HEK293T (cell line): Measurements from ENCODE around the gene PSG6.

Experiments
- ARNT ChIP-seq: fragments of 450-650 bp; IDR thresholded peaks from 2 replicates; pipeline ENCODE4 v1.6.1; 2017; ENCODE audit warnings: mild to moderate bottlenecking
- BHLHE40 ChIP-seq: fragments of 450-650 bp; IDR thresholded peaks from 2 replicates; pipeline ENCODE4 v1.6.1; 2016; ENCODE audit warnings: mild to moderate bottlenecking, moderate library complexity, borderline replicate concordance
- ELF4 ChIP-seq: fragments of 450-650 bp; IDR thresholded peaks from 2 replicates; pipeline ENCODE4 v1.6.1; 2017; ENCODE audit warnings: antibody characterized with exemption
- FOXK2 ChIP-seq: fragments of 450-650 bp; IDR thresholded peaks from 2 replicates; pipeline ENCODE4 v1.6.1; 2016; ENCODE audit warnings: mild to moderate bottlenecking
- FOXM1 ChIP-seq: fragments of 450-650 bp; IDR thresholded peaks from 2 replicates; pipeline ENCODE4 v1.6.1; 2017; ENCODE audit warnings: mild to moderate bottlenecking, borderline replicate concordance
- L3MBTL2 ChIP-seq: fragments of 450-650 bp; conservative IDR thresholded peaks from 2 replicates; pipeline ENCODE4 v1.6.1; 2016; ENCODE audit warnings: mild to moderate bottlenecking
- NFRKB ChIP-seq: fragments of 450-650 bp; IDR thresholded peaks from 2 replicates; pipeline ENCODE4 v1.6.1; 2016; ENCODE audit warnings: mild to moderate bottlenecking, moderate library complexity
- SP1 ChIP-seq: fragments of 450-650 bp; IDR thresholded peaks from 2 replicates; pipeline ENCODE4 v1.6.1; 2017
- SUZ12 ChIP-seq: fragments of 450-650 bp; IDR thresholded peaks from 2 replicates; pipeline ENCODE4 v1.6.1; 2016; ENCODE audit warnings: mild to moderate bottlenecking
- TARDBP ChIP-seq: fragments of 450-650 bp; IDR thresholded peaks from 2 replicates; pipeline ENCODE4 v1.6.1; 2016
- ZNF384 ChIP-seq: fragments of 450-650 bp; IDR thresholded peaks from 2 replicates; pipeline ENCODE4 v1.6.1; 2016

DNA sequence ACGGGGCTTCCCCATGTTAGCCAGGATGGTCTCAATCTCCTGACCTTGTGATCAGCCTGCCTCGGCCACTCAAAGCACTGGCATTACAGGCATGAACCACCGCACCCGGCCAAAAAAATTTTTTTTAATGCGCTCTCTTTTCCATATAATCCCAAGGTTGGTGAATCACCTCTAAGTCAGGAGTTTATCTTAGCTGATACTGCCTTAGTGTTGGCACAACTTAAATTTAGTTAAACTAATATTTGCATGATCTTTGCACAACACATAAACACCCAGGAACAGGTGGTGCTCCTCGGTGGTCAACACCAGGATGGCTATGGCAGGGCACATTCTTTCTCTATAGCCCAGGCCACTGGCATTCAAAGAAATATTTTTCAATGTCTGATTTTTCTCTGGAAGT, 43.4 kb upstream of the PSG6 start:
- TF ChIP-seq L3MBTL2 (no peak), ELF4 (no peak), FOXK2 (no peak), NFRKB (no peak), BHLHE40 (no peak), ARNT (no peak), SUZ12 (no peak), ZNF384 (no peak), TARDBP (no peak), SP1 (no peak), FOXM1 (no peak)
